Measurements from ENCODE around the gene GPR39.

Gene GPR39

GRCh38 chr2:132690664-132691303 is 274.2 kb downstream of the GPR39 start:
- DNase-seq = no peak

- no peak for DNase-seq
Measured at GRCh38 chr2:132691556-132691955, 275.0 kb downstream of the GPR39 start.

- DNase-seq = no peak
Measured at GRCh38 chr2:132692816-132693215, 276.2 kb downstream of the GPR39 start.

Data from SHP77 treated with DMSO at 0.1 percent for 48 hours (cell line).